OCI-LY1 (cell line): ENCODE measurements around the gene MDGA2.
"Not testable (repeated sequence)": the region's sequence is repeated elsewhere in the genome, so short reads cannot be mapped to it uniquely, and the experiment has no call there.

Experiments
- H2AFZ ChIP-seq: fragments of 200-600 bp; sonication (generic), shearing (Covaris generic); 2 replicates; pipeline ENCODE4 v1.6.0; 2014; ENCODE audit warnings: antibody characterized with exemption, mild to moderate bottlenecking, low read length
- H3F3A ChIP-seq: fragments of 200-600 bp; sonication (generic), shearing (Covaris generic); 2 replicates; pipeline ENCODE4 v1.6.0; 2014; ENCODE audit warnings: mild to moderate bottlenecking, antibody characterized with exemption, low read length, moderate library complexity; ENCODE audit not compliant: insufficient read depth
- H3K27ac ChIP-seq: fragments of 200-600 bp; sonication (generic); 2 replicates; pipeline ENCODE4 v1.5.1; 2014; ENCODE audit warnings: low read length, mixed run types, mild to moderate bottlenecking, low read depth; ENCODE audit not compliant: poor library complexity, severe bottlenecking
- H3K27me3 ChIP-seq: fragments of 200-600 bp; sonication (generic); 2 replicates; pipeline ENCODE4 v1.6.0; 2014; ENCODE audit warnings: antibody characterized with exemption, mild to moderate bottlenecking, low read length, moderate library complexity; ENCODE audit not compliant: insufficient read depth
- H3K36me3 ChIP-seq: fragments of 200-600 bp; sonication (generic); 2 replicates; pipeline ENCODE4 v1.6.1; 2014; ENCODE audit warnings: mild to moderate bottlenecking, antibody characterized with exemption, low read length, moderate library complexity, mixed read lengths; ENCODE audit not compliant: insufficient read depth
- H3K4me1 ChIP-seq: fragments of 200-600 bp; sonication (generic); 2 replicates; pipeline ENCODE4 v1.5.1; 2014; ENCODE audit warnings: mild to moderate bottlenecking, low read length, moderate library complexity; ENCODE audit not compliant: insufficient read depth, severe bottlenecking
- H3K4me2 ChIP-seq: fragments of 200-600 bp; sonication (generic), shearing (Covaris generic); 2 replicates; pipeline ENCODE4 v1.6.1; 2014; ENCODE audit warnings: low read length
- H3K4me3 ChIP-seq: fragments of 200-600 bp; sonication (generic); 2 replicates; pipeline ENCODE4 v1.5.1; 2014; ENCODE audit warnings: low read length, low read depth, mild to moderate bottlenecking, mixed read lengths; ENCODE audit not compliant: poor library complexity, severe bottlenecking
- H3K79me2 ChIP-seq: fragments of 200-600 bp; shearing (Covaris generic); 2 replicates; pipeline ENCODE4 v1.6.1; 2016; ENCODE audit warnings: mixed run types, low read length, mixed read lengths; ENCODE audit not compliant: insufficient read depth
- H3K9ac ChIP-seq: fragments of 200-600 bp; sonication (generic), shearing (Covaris generic); 2 replicates; pipeline ENCODE4 v1.6.1; 2014; ENCODE audit warnings: mild to moderate bottlenecking, low read length, mixed read lengths
- H3K9me2 ChIP-seq: fragments of 200-600 bp; sonication (generic), shearing (Covaris generic); 2 replicates; pipeline ENCODE4 v1.6.1; 2014; ENCODE audit warnings: low read depth, mild to moderate bottlenecking, low read length, mixed read lengths
- H3K9me3 ChIP-seq: fragments of 200-600 bp; shearing (Covaris generic); 2 replicates; pipeline ENCODE4 v1.6.1; 2014; ENCODE audit warnings: low read length, mixed read lengths
- H4K20me1 ChIP-seq: fragments of 200-600 bp; sonication (generic), shearing (Covaris generic); 2 replicates; pipeline ENCODE4 v1.6.0; 2016; ENCODE audit warnings: mild to moderate bottlenecking, low read length; ENCODE audit not compliant: insufficient read depth
- CTCF ChIP-seq: fragments of 200-600 bp; sonication (generic), shearing (Covaris generic); IDR thresholded peaks from 2 replicates; pipeline ENCODE4 v1.5.1; 2017; ENCODE audit warnings: mild to moderate bottlenecking, antibody characterized with exemption, low read length, moderate library complexity, mixed read lengths
- EZH2 ChIP-seq: fragments of 200-600 bp; sonication (generic), shearing (Covaris generic); IDR thresholded peaks from 2 replicates; pipeline ENCODE4 v1.8.0; 2017; ENCODE audit warnings: borderline replicate concordance, mixed run types, mild to moderate bottlenecking, antibody characterized with exemption, low read length, moderate library complexity, mixed read lengths

Gene MDGA2

DNA sequence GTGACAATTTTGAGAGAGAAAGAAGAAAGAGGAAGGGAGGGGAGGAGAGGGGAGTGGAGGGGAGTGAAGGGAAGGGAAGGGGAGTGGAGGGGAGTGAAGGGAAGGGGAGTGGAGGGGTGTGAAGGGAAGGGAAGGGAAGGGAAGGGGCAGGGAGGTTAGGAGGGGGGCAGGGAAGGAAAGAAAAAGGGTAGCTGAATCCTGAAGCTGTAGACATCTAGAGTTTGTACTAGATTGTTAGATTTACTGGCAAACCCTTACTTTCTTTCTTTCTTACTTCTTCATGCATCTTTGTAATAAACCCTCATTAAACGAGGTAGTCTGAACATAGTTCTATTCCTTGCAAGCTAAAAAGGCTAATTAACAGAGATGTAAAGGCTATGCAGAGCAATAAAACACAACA is 378.0 kb downstream of the MDGA2 start:
- H4K20me1 ChIP-seq = no peaks in the 10 kb centered on the region
- no peaks in the 10 kb centered on the region for H3K79me2 ChIP-seq
- H3K9ac ChIP-seq = no peak overlapping the region
- TF ChIP-seq EZH2 (no peak), CTCF (no peak)
- H2AFZ ChIP-seq = no peak overlapping the region
- no peaks in the 10 kb centered on the region for H3F3A ChIP-seq
- H3K9me3 ChIP-seq = no peaks in the 10 kb centered on the region
- H3K4me3 ChIP-seq = no peak overlapping the region
- H3K9me2 ChIP-seq = no peaks in the 10 kb centered on the region
- no peaks in the 10 kb centered on the region for H3K4me1 ChIP-seq
- H3K27me3 ChIP-seq = no peaks in the 10 kb centered on the region
- no peak overlapping the region for H3K4me2 ChIP-seq
- no peak overlapping the region for H3K27ac ChIP-seq
- no peaks in the 10 kb centered on the region for H3K36me3 ChIP-seq

DNA sequence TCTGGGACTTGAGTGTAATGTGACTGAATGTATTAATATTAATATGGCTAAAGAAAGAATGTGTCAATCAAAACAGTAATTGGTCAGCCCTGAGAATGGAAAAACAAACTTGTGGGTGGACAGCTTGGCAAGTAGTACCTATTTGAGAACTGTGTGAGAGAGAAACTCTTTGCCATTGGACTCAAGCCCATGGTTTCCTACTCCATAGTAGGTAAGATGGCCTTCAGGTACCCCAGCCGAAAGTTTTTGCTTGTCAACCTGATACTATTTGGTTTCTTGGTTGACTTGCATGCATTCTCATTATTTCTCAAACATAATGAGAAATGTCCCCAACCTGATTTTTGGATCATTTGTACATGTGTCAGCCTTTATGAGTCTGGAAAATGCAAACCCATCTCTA is 391.1 kb downstream of the MDGA2 start:
- no peak overlapping the region for H3K27ac ChIP-seq
- H2AFZ ChIP-seq = no peak overlapping the region
- no peaks in the 10 kb centered on the region for H3K4me1 ChIP-seq
- TF ChIP-seq EZH2 (no peak), CTCF (no peak)
- H3K4me2 ChIP-seq = no peak overlapping the region
- no peaks in the 10 kb centered on the region for H3K9me2 ChIP-seq
- no peaks in the 10 kb centered on the region for H3K36me3 ChIP-seq
- H3K79me2 ChIP-seq = no peaks in the 10 kb centered on the region
- no peaks in the 10 kb centered on the region for H3K9me3 ChIP-seq
- H3K4me3 ChIP-seq = no peak overlapping the region
- H3K27me3 ChIP-seq = no peaks in the 10 kb centered on the region
- H3F3A ChIP-seq = no peaks in the 10 kb centered on the region
- H3K9ac ChIP-seq = no peak overlapping the region
- no peaks in the 10 kb centered on the region for H4K20me1 ChIP-seq

- not testable (repeated sequence) for H3K9me2 ChIP-seq, H3K79me2 ChIP-seq, H3F3A ChIP-seq, H3K27me3 ChIP-seq, H2AFZ ChIP-seq, H3K4me1 ChIP-seq, H3K27ac ChIP-seq, H3K36me3 ChIP-seq, H3K9me3 ChIP-seq, H3K4me3 ChIP-seq, H3K4me2 ChIP-seq, H3K9ac ChIP-seq, H4K20me1 ChIP-seq
These were observed 393.6 kb downstream of the MDGA2 start for GRCh38 chr14:47281761-47282160.

DNA sequence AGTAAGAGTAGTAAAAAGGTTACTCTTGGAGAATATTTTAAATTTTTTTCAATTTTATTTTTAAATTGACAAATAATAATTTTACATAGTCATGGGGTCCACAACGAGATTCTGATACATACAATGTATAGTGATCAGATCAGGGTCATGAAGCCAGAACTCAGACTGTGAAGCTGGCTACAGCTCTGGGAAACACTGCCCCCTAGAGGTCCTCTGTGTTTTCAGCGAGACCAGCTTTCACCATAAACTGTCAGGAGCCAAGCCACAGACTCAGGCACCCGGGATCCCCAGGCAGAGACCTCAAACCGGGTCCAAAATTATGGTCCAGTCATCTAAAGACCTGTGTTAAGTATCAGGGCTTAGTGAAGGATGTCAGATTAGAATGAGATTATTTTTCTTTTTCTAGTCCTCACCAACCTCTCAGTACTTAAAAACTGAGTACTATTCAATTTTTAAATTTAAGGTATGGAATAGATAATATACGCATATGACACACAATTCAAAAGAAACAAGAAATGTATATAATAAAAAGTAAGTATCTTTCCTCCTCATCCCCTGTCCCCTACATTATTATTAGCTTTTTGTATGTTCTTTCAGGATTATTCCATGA is 397.1 kb downstream of the MDGA2 start:
- TF ChIP-seq EZH2 (no peak), CTCF (peak; percentile 75)
- H4K20me1 ChIP-seq = no peaks in the 10 kb centered on the region
- no peaks in the 10 kb centered on the region for H3K9me2 ChIP-seq

More for the DNA sequence above, 397.1 kb downstream of the MDGA2 start:
- Histone ChIP-seq H3K36me3 (no peaks in the 10 kb centered on the region), H3K9me3 (no peaks in the 10 kb centered on the region), H2AFZ (no peak overlapping the region), H3K4me2 (no peak overlapping the region), H3K27me3 (no peaks in the 10 kb centered on the region), H3K9ac (no peak overlapping the region), H3K4me1 (no peaks in the 10 kb centered on the region), H3K4me3 (no peak overlapping the region), H3K27ac (no peak overlapping the region), H3F3A (no peaks in the 10 kb centered on the region), H3K79me2 (no peaks in the 10 kb centered on the region)
